Stimulated activated CD4-positive, alpha-beta T cell treated with anti-CD3 and anti-CD28 coated beads, Interleukin-15, amount 100 ng/mL, for 24 hours (primary cell): Measurements from ENCODE around the gene PSMA5.
"Not testable (repeated sequence)": the region's sequence is repeated elsewhere in the genome, so short reads cannot be mapped to it uniquely, and the experiment has no call there.

Source experiments
- DNase-seq: peaks from one replicate; pipeline ENCODE4 v3.0.0-alpha.2; 2020

Gene PSMA5

DNA sequence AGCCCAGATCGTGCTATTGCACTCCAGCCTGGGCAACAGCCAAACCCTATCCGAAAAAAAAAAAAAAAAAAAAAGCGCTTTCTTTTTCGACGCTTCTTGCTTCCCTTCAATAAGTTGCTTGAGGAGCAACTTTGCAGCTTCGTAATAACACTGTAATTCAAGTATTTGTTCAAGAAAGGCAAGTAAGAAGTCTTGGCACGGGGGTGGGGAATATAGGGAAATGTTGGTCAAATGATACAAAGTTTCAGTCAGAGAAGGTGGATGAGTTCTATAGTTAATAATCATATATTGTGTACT lies 871 bp upstream of the PSMA5 start:
- no peak for DNase-seq

DNA sequence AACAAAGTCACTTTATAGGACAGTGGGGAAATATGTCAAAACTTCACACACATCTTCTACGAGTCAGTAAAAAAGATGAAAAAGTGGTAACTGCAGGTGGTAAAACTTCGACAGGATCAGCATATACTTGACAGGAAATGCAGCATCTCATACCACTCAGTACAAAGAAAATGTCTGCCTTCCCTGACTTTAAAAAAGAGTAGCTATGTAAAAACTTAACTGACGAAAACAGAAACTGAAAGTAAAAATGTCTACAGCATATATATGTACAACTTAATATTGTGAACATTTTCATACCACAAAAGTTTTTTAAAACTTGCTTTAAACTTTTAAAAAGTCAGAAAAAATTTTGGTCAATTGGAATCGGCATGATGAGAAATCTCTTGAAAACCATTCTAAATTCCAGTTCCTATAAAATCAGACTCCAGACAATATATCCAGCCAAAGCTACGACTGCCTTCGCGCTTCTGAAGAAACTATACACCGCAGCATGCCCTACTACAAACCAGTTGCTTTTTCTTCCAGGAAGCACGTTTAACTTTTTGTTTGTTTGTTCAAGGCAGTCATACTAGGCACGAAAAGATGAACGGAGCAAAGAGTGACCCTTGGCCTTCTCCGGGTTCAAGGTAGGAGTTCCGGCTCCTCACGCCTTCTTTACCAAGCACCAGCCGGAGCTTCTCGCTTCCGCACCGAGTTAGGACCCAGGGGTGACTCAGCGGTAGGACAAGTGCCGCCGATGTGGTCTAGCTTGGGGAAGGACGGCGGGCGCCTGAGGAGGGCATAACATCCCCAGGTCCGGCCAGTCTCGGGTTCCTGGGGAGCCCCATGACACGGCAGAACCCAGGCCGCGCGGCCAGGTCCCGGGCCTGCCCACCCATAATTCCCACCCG lies 612 bp downstream of the PSMA5 start:
- peak; percentile 73 for DNase-seq

DNA sequence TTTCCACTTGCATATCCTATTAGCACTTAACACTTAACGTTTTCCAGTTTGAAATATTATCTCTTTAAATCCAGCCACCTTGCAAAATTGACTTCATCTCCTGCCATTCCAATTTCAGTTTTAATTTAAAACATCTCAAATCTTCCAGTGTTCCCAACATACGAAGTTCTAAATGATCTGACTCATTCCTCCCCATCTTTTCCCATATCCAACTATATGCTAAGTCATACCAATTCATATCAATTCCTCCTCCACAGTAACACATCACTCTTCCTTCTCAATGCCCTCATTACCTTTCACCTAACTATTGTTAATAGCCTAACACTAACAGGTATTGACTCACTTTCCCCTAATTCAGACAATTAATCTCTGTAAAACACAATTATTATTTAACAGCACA lies 2.8 kb downstream of the PSMA5 start:
- no peak for DNase-seq

DNA sequence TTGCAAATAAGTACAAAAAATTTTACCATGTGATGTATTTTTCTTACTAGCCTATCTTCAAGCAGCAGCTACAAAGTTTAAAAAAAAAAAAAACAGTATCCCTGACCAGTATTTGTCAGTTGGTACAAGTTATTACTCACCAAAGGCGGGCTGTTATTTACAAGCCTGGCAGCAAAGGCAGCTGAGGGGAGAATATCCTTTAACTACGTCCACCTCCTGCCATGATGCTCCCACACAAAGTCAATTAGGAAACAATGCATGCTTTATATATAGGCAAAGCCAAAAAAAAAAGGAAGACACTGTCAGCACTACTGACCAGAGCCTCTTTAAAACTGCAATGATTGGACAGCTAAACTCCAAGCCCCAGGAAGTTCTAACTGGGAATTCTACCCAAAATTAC lies 13.7 kb downstream of the PSMA5 start:
- DNase-seq, result no peak

DNA sequence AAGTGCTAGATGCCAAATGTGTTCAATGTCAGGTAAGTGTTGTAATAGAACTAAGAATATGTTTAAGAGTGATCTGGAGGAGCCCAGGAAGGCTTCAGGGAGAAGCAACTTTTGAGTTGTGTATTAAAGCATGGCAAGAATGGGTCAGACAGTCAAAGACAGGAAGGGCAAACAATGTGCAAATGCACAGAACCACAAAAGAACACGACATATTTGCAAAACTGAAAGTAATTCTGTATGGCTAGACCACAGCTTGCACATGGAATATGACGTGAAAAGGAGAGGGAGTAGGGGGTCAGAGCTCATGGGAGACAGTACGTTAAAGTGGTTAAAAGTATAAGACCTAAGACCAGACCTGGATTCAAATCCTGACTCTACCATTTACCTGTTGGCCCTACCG lies 21.4 kb downstream of the PSMA5 start:
- no peak for DNase-seq

DNA sequence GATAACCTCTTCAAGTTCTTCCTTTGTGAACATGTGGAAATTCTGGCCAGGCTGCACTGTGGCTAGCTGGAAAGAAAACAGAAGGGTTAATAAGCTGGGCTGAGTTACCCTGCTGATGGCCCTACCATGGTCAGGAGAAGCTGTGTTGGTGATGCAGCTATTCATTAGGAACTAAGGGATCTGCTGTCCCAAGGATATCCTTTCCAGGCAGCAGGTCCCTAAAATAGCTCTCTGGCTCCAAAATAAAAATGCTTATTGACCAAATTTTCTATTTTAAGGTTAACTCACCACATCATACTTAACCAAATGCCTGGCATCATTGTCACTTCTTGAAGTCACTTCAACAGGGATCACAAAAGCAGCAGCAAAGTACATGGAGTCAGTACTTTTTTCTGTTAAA lies 24.2 kb downstream of the PSMA5 start:
- DNase-seq, result no peak

DNA sequence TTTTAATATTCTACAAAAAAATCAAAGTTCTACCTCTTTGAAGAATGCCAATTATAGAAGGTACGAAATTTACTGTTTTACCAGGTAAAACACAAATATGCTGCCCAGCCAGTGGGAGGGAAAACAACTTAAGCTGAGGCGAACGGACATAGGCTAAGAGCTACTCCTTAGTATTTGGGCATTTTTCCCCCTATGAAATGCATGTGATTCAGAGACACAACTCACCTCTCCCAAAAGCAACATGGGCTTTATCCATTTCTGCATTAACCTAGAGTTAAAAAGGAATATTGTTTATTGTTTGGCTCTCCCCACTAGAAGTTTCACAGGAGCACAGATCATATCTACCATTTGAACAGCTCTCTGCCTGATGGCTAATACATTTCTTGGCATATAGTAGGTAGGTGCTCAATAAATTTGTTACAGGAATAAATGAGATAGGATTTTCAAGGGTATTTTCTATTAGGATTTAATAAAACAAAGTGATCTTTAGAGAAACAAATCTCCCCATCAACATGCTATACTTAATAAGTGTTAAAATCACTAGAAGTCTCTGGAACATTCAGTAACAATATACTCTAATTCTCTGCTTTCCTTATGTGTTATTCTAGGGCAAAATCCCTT lies 26.1 kb downstream of the PSMA5 start:
- no peak for DNase-seq

DNA sequence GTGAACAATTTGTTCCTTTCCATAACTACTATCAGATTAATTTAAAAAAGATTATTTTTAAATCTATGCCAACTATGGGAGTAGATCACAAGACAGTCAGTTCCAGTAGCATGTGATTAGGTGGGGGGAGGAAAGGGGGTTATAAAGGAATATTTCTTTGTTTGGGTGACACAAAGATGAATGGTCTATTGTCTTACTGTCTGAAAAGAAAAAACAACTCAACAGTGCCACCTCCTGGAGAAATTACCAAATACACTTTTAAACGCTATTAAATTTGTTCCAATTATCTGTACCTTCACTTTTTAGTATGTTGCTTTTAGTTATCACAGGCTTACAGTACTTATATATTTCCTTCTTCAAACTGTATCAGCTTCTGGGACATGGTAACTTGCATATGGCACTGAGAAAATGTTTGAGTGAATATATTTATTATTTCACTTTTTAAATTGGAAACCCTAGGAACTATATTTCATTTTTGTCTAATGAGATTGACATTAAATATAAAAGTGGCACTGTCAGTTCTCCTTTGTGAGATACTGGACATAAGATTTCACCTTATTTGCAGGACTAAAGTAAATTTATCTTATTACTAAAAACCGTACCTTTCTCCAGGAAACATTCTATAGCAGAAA lies 26.8 kb downstream of the PSMA5 start:
- DNase-seq, result no peak

DNA sequence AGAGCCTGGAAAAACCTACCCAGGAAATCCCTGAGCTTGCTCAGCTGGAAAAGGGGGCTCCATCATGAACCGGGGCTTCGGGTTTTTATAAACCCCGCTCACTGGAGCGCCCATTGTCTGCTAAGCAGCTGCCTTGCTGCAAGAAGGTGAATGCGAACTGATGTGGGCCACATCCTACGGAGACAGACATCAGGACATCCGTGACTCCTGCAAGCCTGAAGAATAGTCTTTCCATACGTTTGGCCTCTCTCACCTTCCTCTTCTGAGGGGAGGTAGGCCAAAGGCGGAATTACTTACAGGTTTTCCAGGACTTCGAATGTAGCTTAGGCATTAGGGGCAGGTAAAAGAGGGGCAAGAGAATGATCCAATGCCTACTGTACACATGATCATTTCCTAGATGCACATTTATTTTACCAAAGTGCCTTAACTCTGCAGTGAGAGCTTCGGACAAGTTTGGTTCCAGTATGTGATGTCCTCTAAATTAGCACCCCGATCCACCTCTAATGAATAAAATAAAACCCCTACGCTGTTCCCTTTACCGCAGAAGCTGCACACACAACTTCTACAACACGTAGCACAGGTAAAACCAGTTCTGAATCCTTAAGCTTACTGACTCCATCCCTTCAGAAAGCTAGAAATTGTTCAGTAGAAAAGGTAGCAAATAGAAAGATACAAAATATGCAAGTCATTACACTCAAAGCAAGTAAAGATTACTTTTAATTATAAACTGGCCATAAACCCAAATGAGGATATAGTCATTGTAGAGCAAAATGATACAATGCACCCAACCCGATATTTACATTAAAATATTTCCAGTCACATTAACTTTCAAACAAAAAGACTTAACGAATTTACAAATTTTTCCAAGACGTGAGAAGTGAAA lies 27.7 kb downstream of the PSMA5 start:
- DNase-seq, result no peak

DNA sequence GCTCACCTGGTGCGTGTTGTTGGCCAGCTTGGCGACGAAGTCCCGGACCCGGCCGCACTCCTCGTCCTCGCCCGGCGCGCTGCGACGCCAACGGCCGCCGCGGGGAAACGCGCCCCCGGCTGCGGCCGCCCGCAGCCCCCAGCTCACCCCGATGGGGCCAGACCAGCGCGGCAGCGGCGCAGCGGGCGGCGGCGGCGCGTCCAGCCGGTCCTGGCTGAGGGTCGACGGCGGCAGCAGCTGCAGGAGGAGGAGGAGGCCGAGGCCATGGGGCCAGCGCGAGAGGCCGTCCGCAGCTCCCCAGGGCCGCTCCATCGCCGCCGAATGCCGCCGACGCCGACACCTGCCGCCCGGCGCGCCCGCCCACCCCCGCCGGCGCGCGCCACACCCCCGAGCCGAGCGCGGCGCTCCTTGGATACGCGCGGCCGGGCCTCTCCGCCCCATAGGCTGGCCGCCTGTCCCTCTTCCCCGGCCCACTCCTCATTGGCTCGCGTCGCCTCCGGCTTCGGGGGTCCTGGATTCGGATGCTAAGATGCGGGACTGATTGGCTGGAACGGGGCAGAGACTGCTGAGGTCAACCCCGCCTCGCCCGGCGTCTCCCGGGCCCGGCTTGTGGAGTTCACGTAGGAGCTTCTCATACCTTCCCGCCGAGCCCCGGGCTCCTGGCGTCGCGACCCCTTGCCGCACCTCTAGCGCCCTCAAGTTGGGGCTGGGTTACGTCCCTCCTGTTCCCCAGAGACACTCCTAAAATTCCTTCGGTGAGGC lies 28.5 kb downstream of the PSMA5 start, which contains the start of gene SORT1:
SORT1 (minus strand) TSS at position 338 of the 762 bp plus-strand sequence; CDS start at position 312, 26 bp downstream.
- peak; percentile 72 for DNase-seq

DNA sequence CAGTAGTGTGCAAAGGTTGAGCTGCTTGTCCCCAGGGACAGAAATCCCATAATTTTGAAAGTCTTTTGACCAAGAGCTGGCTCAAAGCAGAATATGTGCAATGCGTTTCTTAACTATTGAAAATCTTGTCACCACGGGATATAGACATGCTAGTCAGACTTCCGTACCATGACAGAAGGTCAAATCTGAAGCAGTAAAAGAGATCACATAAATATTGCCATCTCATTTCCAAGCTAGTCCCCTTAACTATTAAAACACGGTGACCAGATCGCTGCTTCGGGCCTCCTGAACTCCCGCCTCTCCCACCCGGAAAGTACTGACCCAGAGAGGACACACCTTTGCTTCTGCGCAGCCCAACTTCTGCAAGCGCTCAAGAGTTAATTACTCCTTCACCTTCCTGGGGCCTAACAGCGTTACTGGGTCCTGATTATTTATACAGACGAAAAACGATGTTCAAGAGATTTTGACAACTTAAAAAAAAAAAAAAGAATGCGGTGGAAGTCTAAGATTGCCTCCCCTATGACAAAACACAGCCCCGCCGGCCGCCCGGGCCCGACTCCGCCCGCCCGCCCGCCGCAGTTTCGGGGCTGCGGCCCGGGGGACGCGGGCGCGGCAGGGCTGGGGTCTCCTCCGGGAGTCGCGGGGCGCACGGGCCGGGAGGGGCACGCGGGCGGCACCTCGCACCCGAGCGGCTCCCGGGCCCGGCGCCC lies 29.2 kb downstream of the PSMA5 start:
- peak; percentile 11 for DNase-seq

DNA sequence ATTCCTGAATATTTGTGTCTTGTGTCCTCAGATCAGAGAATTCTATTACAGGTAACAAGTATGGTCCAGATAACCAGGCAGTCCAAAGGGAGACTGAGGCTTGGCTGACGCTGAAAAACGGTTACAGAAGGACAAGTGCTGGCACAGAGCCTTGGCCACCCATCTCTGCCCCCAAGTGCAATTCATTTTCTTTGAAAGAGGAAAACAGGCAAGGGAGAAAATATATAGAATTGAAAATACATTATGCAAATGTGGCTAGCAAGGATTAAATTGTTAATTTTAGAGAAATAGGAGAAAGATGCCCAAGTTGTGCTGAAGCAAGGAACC lies 29.8 kb downstream of the PSMA5 start:
- no peak for DNase-seq

DNA sequence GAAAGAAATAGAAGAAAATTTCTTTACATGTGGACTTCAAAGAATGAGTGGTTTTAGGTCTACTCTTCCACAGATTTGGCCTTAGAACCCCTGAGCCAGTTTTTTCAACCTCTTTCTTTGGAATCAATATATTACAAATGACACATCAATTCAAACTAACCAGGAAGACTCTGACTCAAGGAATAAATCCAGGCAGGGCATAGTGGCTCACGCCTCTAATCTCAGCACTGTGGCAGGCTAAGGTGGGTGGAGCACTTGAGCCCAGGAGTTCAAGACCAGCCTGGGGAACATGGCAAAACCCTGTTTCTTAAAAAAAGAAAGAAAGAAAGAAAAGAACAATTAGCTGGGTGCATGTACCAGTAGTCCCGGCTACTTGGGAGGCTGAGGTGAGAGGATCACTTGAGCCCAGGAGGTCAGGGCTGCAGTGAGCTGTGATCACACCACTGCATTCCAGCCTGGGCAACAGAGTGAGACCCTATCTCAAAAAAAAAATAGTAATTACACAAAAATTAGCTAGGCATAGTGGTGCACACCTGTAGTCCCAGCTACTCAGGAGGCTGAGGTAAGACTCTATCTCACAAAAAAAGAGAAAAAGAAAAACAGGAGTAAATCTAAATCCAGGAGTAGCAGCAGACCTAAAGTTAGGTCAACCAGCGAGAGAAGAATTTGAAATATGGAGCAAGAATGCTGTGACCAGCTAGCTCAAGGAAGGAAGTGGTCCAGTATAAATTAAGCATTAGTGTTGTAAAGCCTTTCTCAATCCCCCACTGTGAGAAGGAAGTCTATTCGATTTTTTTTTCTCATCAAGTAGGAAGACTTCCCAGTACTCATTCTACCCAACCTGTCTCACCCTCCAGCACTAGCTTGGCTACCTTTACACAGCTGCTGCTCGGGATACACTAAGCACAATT lies 30.4 kb downstream of the PSMA5 start:
- no peak for DNase-seq

DNA sequence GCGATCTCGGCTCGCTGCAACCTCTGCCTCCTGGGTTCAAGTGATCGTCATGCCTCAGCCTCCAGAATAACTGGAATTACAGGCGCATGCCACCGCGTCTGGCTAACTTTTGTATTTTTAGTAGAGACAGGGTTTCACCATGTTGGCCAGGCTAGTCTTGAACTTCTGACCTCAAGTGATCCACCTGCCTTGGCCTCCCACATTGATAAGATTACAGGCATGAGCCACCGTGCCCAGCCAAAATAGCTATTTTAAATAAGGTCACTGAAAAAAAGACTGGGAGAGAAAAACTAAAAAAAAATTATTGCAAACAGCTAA lies 31.0 kb downstream of the PSMA5 start:
- not testable (repeated sequence) for DNase-seq

DNA sequence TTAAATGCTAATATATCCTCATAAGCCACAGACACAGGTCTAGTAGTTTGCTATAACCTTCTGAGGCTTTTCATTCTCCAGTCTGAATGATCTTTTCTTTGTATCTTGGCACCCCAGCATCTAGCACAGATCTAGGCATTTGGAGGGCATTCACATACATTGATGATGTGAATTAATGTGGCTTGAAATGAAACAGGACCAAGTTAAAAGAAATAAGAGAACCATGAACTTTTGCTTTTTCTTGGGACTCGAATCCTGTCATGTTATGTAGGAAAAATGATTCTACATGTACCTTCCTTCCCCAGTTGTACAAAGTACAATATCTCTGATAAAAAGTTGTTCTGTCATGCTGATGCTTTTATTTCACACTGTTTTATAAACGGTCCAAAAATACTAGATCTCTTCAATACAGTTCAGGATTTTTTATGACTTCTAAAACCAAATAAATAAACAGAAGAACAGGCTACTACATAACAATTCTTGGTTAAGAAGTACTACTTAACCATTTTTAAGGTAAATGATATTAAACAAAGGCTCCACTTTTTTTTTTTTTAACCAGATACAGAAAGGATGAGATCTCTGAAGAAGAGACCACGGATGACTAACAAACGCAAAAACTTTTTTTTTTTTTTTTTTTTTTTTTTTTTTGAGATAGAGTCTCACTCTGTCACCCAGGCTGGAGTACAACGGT lies 31.5 kb downstream of the PSMA5 start:
- no peak for DNase-seq

DNA sequence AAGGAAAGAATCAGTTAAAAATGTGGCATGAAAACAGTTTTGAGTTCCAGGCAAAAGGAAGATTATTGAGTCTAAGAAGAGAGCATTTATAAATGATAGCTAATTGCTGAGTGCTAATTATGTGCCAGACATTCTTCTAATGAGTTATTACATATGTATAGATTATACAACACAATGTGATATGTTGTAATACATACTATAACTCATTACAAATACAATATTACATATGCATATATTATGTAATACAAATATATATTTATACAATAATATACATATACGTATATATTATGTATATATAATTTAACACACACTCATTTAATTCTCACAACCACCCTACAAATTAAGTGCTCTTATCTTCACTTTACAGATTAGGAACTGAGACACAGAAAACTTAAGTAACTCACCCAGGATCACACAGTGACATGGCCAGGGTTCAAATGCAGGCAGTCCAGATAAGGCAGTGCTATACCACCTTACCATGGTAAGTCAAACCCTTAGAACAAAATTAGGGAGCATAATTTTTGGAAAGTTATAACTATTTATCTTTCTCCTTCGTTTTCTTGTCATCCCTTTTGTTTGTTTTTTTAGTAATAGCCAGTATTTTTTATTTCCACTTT lies 32.5 kb downstream of the PSMA5 start:
- DNase-seq, result no peak

DNA sequence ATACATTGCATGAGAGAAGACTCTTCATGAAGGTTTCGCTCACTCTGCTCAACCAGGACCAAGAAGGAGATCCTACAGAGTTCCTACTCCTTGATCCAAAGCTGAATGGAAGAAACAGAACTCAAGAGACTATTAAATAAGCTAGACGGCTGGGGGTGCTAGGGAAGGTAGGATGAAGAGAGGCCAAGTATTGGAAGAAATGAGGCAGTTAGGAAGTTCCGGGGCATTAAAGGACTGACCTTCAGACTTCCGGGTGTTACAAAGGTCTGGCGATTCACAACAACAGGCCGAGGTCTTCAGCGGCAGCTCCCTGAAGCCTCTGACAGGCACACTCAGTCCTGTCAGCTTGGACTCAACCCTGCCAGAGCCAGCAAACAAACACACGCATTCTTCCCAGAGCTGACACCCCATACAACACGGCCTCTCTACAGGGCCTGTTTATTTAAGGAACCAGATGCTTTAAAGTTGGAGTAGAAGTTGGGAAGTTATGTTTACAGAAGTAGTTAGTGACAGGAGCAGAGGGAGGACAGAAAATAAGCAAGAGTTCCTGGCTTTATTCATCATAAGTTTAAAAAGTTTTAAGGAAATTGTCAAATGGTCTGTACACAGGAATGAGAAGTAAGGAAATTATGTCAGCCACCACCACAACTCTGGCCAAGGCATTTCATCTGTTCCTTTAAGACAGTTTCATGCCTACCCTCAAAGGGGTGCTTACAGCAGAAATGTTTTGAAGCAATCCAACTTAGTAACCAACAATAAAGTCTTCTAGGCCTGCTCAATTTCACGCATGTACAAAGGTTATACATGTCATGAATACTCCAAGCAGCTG lies 33.2 kb downstream of the PSMA5 start:
- no peak for DNase-seq

DNA sequence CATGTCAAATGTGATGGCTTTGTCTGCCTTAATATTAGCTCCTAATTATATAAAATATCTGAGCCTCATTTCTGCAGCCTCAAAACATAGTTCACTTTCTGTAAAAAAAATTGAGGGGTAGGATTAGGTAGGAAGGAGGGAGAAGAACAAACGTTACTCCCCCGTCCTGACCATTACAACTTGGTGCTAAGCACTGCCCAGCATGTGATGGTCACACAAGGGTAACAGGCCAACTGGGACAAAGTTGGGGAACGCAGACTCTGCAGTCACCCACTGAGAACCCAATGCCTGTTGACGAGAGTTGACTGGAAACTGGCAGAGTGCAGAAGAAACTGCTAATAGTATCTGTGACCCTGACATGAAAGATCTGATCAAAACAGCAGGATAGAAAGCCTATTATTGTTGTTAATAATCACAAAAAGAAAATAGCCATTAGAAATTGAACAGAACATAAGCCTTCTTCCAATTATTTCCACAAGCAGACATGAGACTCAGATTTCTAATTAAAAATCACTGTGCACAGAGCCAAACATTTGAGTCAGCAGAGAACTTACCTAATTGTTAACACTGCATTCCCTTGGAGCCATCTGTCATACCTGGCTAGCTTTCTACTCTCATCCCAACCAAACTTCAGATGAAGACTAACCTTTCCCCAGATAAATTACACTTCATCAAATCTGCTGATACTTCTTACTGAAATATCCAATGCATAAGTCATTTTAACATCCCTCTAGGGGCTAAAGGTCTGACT lies 34.0 kb downstream of the PSMA5 start:
- DNase-seq, result no peak
